Retina (tissue), 1 donor: ENCODE results near the gene ADSS1.

Source experiments
- DNase-seq: peaks from one replicate; pipeline ENCODE4 v3.0.0-alpha.2; 2016

ADSS1 gene

GRCh38 chr14:104687601-104688504 lies 36.2 kb upstream of the ADSS1 start:
- DNase-seq = no peak

- no peak for DNase-seq
These were observed 35.4 kb upstream of the ADSS1 start for GRCh38 chr14:104688505-104689108.

- peak; percentile 70 for DNase-seq
These were observed 34.7 kb upstream of the ADSS1 start, which contains the start of gene INF2 for GRCh38 chr14:104689109-104689880. INF2 (plus strand) TSS chr14:104689618; CDS start chr14:104701366, 11,748 bp downstream.

- DNase-seq = peak; percentile 38
These were observed 33.9 kb upstream of the ADSS1 start for GRCh38 chr14:104689881-104690711.

- no peak for DNase-seq
These were observed 33.1 kb upstream of the ADSS1 start for GRCh38 chr14:104690861-104691455.

- DNase-seq = no peak
These were observed 32.3 kb upstream of the ADSS1 start for GRCh38 chr14:104691546-104692260.

GRCh38 chr14:104692261-104692938 lies 31.6 kb upstream of the ADSS1 start:
- no peak for DNase-seq

GRCh38 chr14:104692939-104693315 lies 31.1 kb upstream of the ADSS1 start:
- DNase-seq = no peak

GRCh38 chr14:104693482-104694431 lies 30.3 kb upstream of the ADSS1 start:
- no peak for DNase-seq

GRCh38 chr14:104694475-104694950 lies 29.5 kb upstream of the ADSS1 start:
- peak; percentile 56 for DNase-seq

GRCh38 chr14:104694991-104695659 lies 28.9 kb upstream of the ADSS1 start:
- DNase-seq = no peak

- no peak for DNase-seq
These were observed 28.4 kb upstream of the ADSS1 start for GRCh38 chr14:104695660-104696000.

- no peak for DNase-seq
These were observed 27.2 kb upstream of the ADSS1 start for GRCh38 chr14:104696671-104697316.

GRCh38 chr14:104697317-104697703 lies 26.7 kb upstream of the ADSS1 start:
- no peak for DNase-seq

GRCh38 chr14:104697892-104698583 lies 26.0 kb upstream of the ADSS1 start:
- no peak for DNase-seq

- DNase-seq = no peak
These were observed 25.2 kb upstream of the ADSS1 start for GRCh38 chr14:104698688-104699425.

- no peak for DNase-seq
These were observed 24.6 kb upstream of the ADSS1 start for GRCh38 chr14:104699426-104699748.
